H1 (cell line): ENCODE data around the gene CD300LG. TPM values are rescaled to one million over a fixed set of nuclear protein-coding genes. Genes with fewer than 3 reads are reported as not detected.

Source experiments
- CTCF ChIA-PET: fragments of 300-600 bp; sonication (Branson Sonifier 250); formaldehyde crosslinking; loops from one replicate; lab custom pipeline; 2021; ENCODE audit not compliant: partially characterized antibody; lab: Charles Lee
- POLR2A ChIA-PET: fragments of 300-600 bp; sonication (Branson Sonifier 250); formaldehyde crosslinking; loops from one replicate; lab custom pipeline; 2021; ENCODE audit warnings: inconsistent platforms; ENCODE audit not compliant: partially characterized antibody; lab: Charles Lee
- DNase-seq, 2 experiments: peaks; one replicate each; pipeline versions ENCODE4 v3.0.0 to v3.0.0-alpha.2; 2010 to 2022; ENCODE audit warnings: low spot score in 2 of 2, low read depth in 1 of 2, mixed read lengths in 1 of 2
- FAIRE-seq: peaks from 2 replicates; lab custom pipeline; 2011; peaks lifted over from hg19 to GRCh38; lab: Jason Lieb, UNC
- H2AFZ ChIP-seq: 2 replicates; pipeline ENCODE4 v1.8.1; 2012; ENCODE audit warnings: low read length, inconsistent platforms
- H2AK5ac ChIP-seq: 2 replicates; pipeline ENCODE4 v1.6.1; 2013; ENCODE audit warnings: low read depth, low read length
- H2BK120ac ChIP-seq: replicated peaks from 2 replicates; pipeline ENCODE3; 2013; ENCODE audit warnings: low read depth, low read length, inconsistent platforms
- H2BK12ac ChIP-seq: 2 replicates; pipeline ENCODE4 v1.6.1; 2013; ENCODE audit warnings: low read depth, low read length
- H2BK15ac ChIP-seq: 2 replicates; pipeline ENCODE4 v1.6.1; 2013; ENCODE audit warnings: low read length
- H2BK20ac ChIP-seq: 2 replicates; pipeline ENCODE4 v1.6.1; 2013; ENCODE audit warnings: low read length
- H2BK5ac ChIP-seq: 2 replicates; pipeline ENCODE4 v1.6.1; 2013; ENCODE audit warnings: low read depth, low read length
- H3K14ac ChIP-seq: 2 replicates; pipeline ENCODE4 v1.6.1; 2013; ENCODE audit warnings: inconsistent platforms; ENCODE audit not compliant: insufficient read length
- H3K18ac ChIP-seq: 2 replicates; pipeline ENCODE4 v1.6.1; 2013; ENCODE audit warnings: low read length; ENCODE audit errors: extremely low read depth
- H3K23ac ChIP-seq: 2 replicates; pipeline ENCODE4 v1.6.1; 2013; ENCODE audit warnings: inconsistent platforms; ENCODE audit not compliant: insufficient read length
- H3K23me2 ChIP-seq: 2 replicates; pipeline ENCODE4 v1.6.1; 2013; ENCODE audit warnings: low read depth, low read length
- H3K27ac ChIP-seq: 2 replicates; pipeline ENCODE4 v1.6.1; 2011; ENCODE audit warnings: low read depth, low read length, inconsistent platforms
- H3K27me3 ChIP-seq, 4 experiments: replicated peaks in 1 of 4; 1 replicate in 1 of 4; 2 replicates in 3 of 4; pipeline versions ENCODE4 v1.6.1 to v1.8.1; 2011 to 2013; ENCODE audit warnings: low read length in 3 of 4, mild to moderate bottlenecking in 3 of 4, inconsistent platforms in 2 of 4, mixed read lengths in 2 of 4, moderate library complexity in 1 of 4; ENCODE audit not compliant: control insufficient read depth in 3 of 4, insufficient read depth in 3 of 4; ENCODE audit errors: extremely low read depth in 1 of 4
- H3K36me3 ChIP-seq, 4 experiments: 2 replicates each; pipeline versions ENCODE4 v1.6.1 to v1.8.1; 2011 to 2013; ENCODE audit warnings: mild to moderate bottlenecking in 4 of 4, low read length in 3 of 4, moderate library complexity in 2 of 4, control low read depth in 1 of 4, inconsistent platforms in 1 of 4; ENCODE audit not compliant: insufficient read depth in 4 of 4, control insufficient read depth in 2 of 4
- H3K4ac ChIP-seq: replicated peaks from 2 replicates; pipeline ENCODE3; 2013; ENCODE audit warnings: low read length, low read depth, mixed read lengths, inconsistent platforms; ENCODE audit not compliant: insufficient read length
- H3K4me1 ChIP-seq, 4 experiments: replicated peaks in 1 of 4; 1 replicate in 1 of 4; 2 replicates in 3 of 4; pipeline versions ENCODE4 v1.6.1 to v1.8.1; 2011 to 2013; ENCODE audit warnings: low read length in 3 of 4, inconsistent platforms in 2 of 4, mixed read lengths in 1 of 4; ENCODE audit not compliant: insufficient read depth in 4 of 4, control insufficient read depth in 3 of 4
- H3K4me2 ChIP-seq, 2 experiments: 2 replicates each; pipeline versions ENCODE4 v1.6.1 to v1.8.1; 2011 to 2013; ENCODE audit warnings: low read depth in 2 of 2, low read length in 2 of 2, control low read depth in 1 of 2, inconsistent platforms in 1 of 2, mild to moderate bottlenecking in 1 of 2; ENCODE audit not compliant: insufficient read depth in 1 of 2
- H3K4me3 ChIP-seq, 4 experiments: fragments of 200-600, 300-600 bp in 1 of 4; sonication (generic), shearing (Covaris generic), sonication (Bioruptor Twin) in 1 of 4; 2 replicates each; pipeline versions ENCODE4 v1.5.1 to v1.8.1; 2011 to 2016; ENCODE audit warnings: low read length in 4 of 4, low read depth in 3 of 4, control low read depth in 2 of 4, inconsistent platforms in 2 of 4, mild to moderate bottlenecking in 2 of 4, mixed read lengths in 1 of 4, moderate library complexity in 1 of 4; ENCODE audit not compliant: insufficient read depth in 2 of 4; ENCODE audit errors: extremely low read depth in 1 of 4
- H3K56ac ChIP-seq: replicated peaks from 2 replicates; pipeline ENCODE3; 2013; ENCODE audit warnings: low read depth, mild to moderate bottlenecking, mixed read lengths, low read length, inconsistent platforms; ENCODE audit not compliant: insufficient read length
- H3K79me1 ChIP-seq: 2 replicates; pipeline ENCODE4 v1.6.1; 2013; ENCODE audit warnings: low read depth, low read length, control low read depth
- H3K79me2 ChIP-seq, 2 experiments: 2 replicates each; pipeline versions ENCODE4 v1.6.1 to v1.8.1; 2012 to 2013; ENCODE audit warnings: low read length in 2 of 2, mild to moderate bottlenecking in 2 of 2, inconsistent platforms in 1 of 2; ENCODE audit not compliant: insufficient read depth in 2 of 2, control insufficient read depth in 1 of 2
- H3K9ac ChIP-seq, 4 experiments: replicated peaks in 1 of 4; 1 replicate in 1 of 4; 2 replicates in 3 of 4; pipeline versions ENCODE4 v1.6.1 to v1.8.1; 2011 to 2013; ENCODE audit warnings: low read depth in 3 of 4, low read length in 3 of 4, control low read depth in 2 of 4, mild to moderate bottlenecking in 2 of 4, moderate library complexity in 2 of 4, inconsistent platforms in 1 of 4; ENCODE audit errors: extremely low read depth in 1 of 4
- H3K9me3 ChIP-seq, 2 experiments: 2 replicates each; pipeline versions ENCODE4 v1.6.1 to v1.8.1; 2012 to 2013; ENCODE audit warnings: mild to moderate bottlenecking in 2 of 2, moderate library complexity in 2 of 2, control low read depth in 1 of 2, inconsistent platforms in 1 of 2, low read depth in 1 of 2, low read length in 1 of 2, mixed read lengths in 1 of 2; ENCODE audit not compliant: insufficient read depth in 2 of 2
- H4K20me1 ChIP-seq, 2 experiments: replicated peaks in 1 of 2; 2 replicates each; pipeline versions ENCODE3 to v1.8.1; 2011 to 2013; ENCODE audit warnings: inconsistent platforms in 2 of 2, low read length in 2 of 2, mild to moderate bottlenecking in 1 of 2; ENCODE audit not compliant: insufficient read depth in 2 of 2, control insufficient read depth in 1 of 2
- H4K5ac ChIP-seq: 2 replicates; pipeline ENCODE4 v1.6.1; 2013; ENCODE audit warnings: low read length, low read depth, mixed read lengths, inconsistent platforms; ENCODE audit not compliant: insufficient read length
- H4K8ac ChIP-seq: 2 replicates; pipeline ENCODE4 v1.8.0; 2013; ENCODE audit warnings: mild to moderate bottlenecking, moderate library complexity, low read length, inconsistent platforms; ENCODE audit not compliant: insufficient read depth; ENCODE audit errors: extremely low read depth
- H4K91ac ChIP-seq: replicated peaks from 2 replicates; pipeline ENCODE3; 2013; ENCODE audit warnings: low read length, mixed read lengths, inconsistent platforms; ENCODE audit not compliant: insufficient read length
- EP300 ChIP-seq, 2 experiments: IDR thresholded peaks; 1 replicate in 1 of 2; 2 replicates in 1 of 2; pipeline ENCODE4 v1.6.1; 2011 to 2012; ENCODE audit warnings: low read depth in 2 of 2, low read length in 2 of 2, mild to moderate bottlenecking in 2 of 2, borderline replicate concordance in 1 of 2, inconsistent platforms in 1 of 2, moderate library complexity in 1 of 2
- RXRA ChIP-seq: IDR thresholded peaks from 2 replicates; pipeline ENCODE4 v1.6.1; 2011; ENCODE audit warnings: low read depth, mild to moderate bottlenecking, low read length, moderate library complexity; ENCODE audit not compliant: insufficient read depth
- TBP ChIP-seq: IDR thresholded peaks from 2 replicates; pipeline ENCODE4 v1.6.1; 2011; ENCODE audit warnings: low read depth, low read length, improper control_type of control experiment
- TCF12 ChIP-seq: IDR thresholded peaks from 2 replicates; pipeline ENCODE4 v1.6.1; 2011; ENCODE audit warnings: low read depth, mild to moderate bottlenecking, low read length
- WGBS, 2 experiments: shearing (Covaris generic) in 1 of 2; methylation state at CpG; one replicate each; pipeline versions ENCODE4 v1.1.6 to v1.1.7; 2013 to 2015; ENCODE audit warnings: low lambda C conversion rate in 2 of 2, mixed read lengths in 2 of 2, inconsistent platforms in 1 of 2, low coverage in 1 of 2, missing lambda C conversion rate in 1 of 2; ENCODE audit not compliant: insufficient replicate concordance in 2 of 2, insufficient coverage in 1 of 2, insufficient read length in 1 of 2; ENCODE audit errors: extremely low coverage in 1 of 2, missing lambda C conversion rate in 1 of 2; 5-methylcytosine and 5-hydroxymethylcytosine counted together
- polyA plus RNA-seq, 7 experiments: library from polyadenylated mRNA; depleted of rRNA in 3 of 7; stranded (reverse) in 5 of 7; unstranded in 2 of 7; fragments of >200 nt in 5 of 7; fragments of 200-250 nt in 2 of 7; gene quantifications; 1 replicate in 5 of 7; 2 replicates in 1 of 7; 4 replicates in 1 of 7; pipeline versions ENCODE4 v1.2.1 to v1.2.3, GENCODE V29; 2011 to 2013; ENCODE audit warnings: missing spikeins in 2 of 7, mixed read lengths in 2 of 7
- total RNA-seq: library from RNA; stranded (reverse); fragmentation: NEBNext Ultra II Directional; extraction: Animal tissue kit (Norgen Biotek cat#: 25700); gene quantifications from 2 replicates; pipeline ENCODE4 v1.2.1, GENCODE V29; 2021

CD300LG gene
- total and polyA plus RNA-seq, 2 of the 8 experiments (the other 6 are each of a cell fraction or from before 2014, with no cell fraction given) = 0.06 TPM; not detected in 1

DNA sequence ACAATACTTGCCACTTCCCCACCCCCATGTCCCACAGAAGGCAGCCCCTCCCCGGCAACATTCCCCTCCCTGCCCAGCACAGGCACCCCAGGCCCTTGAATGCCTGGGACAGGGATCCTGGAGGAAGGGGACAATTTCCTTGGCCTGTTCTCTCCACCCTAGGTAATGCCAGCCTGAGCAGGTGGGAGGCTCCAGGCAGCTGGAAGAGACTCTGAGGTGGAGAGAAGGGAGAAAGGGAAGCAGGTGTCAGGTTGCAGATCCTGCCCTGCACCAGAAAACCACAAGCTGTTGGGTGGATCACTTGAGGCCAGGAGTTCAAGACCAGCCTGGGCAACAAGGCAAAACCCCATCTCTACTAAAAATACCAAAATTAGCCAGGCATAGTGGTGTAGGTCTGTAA is 51.5 kb downstream of the CD300LG start:
- Histone ChIP-seq H3K27me3 (no peaks in the 10 kb centered on the region; a peak in 2 of 7 replicates), H2BK15ac (no peak overlapping the region), H3K18ac (no peak overlapping the region), H3K23me2 (peaks cover 12% of the 10 kb centered on the region), H3K4ac (no peak overlapping the region), H2AK5ac (no peak overlapping the region), H3K56ac (no peak overlapping the region), H2BK5ac (no peak overlapping the region), H2BK12ac (peak overlapping the region; percentile 23; the same call in 1 of the 2 replicates), H3K79me1 (peaks cover 3% of the 10 kb centered on the region), H3K9me3 (no peaks in the 10 kb centered on the region), H4K8ac (no peak overlapping the region), H3K23ac (no peak overlapping the region), H3K79me2 (0 out of 4 replicates have a peak, but pooled peaks cover 0 to 2% of the 10 kb centered on the region in 2 experiments), H3K4me2 (no peak overlapping the region), H4K91ac (no peak overlapping the region), H3K14ac (no peak overlapping the region), H3K4me3 (no peak overlapping the region), H2BK20ac (no peak overlapping the region), H3K9ac (no peak overlapping the region), H3K36me3 (no peaks in the 10 kb centered on the region; a peak in 1 of 8 replicates), H2BK120ac (no peak overlapping the region), H3K27ac (no peak overlapping the region), H4K5ac (no peak overlapping the region), H2AFZ (no peak overlapping the region), H3K4me1 (peaks cover 2 to 34% (median 22%) of the 10 kb centered on the region in 4 experiments), H4K20me1 (peaks cover 2 to 3% of the 10 kb centered on the region in 2 experiments)
- ChIA-PET CTCF (interaction anchor here (0.5 to 25.8 kb wide), 13 partner anchors 10 to 264 kb away, joined by 3 to 403 read pairs (median 4); no protein-coding TSS in a partner anchor), POLR2A (interaction anchor here (0.5 to 1.7 kb wide), 2 partner anchors 9 to 228 kb away, joined by 3 to 4 read pairs; partner anchors contain the start of gene MPP2)
- 50% methylated on average over 1 of the region's 1 CpG; no CpG with 5 or more reads in 1 of the 2 experiments for WGBS, 2 experiments
- DNase-seq (no peak), FAIRE-seq (no peak)
- no peak for TF ChIP-seq EP300 (IDR thresholded peaks at IDR 0.05; ENCODE audit: borderline replicate concordance in 1 of 2, low read depth in 2 of 2, low read length in 2 of 2)
- no peak for TF ChIP-seq TCF12
- TF ChIP-seq TBP = no peak
- no peak for TF ChIP-seq RXRA
